HG02571 (cell line): ENCODE data around the gene GPAM.
A peak's percentile ranks its signal among the peaks of the same experiment; 100 is the strongest.
"Not testable (repeated sequence)": the region's sequence is repeated elsewhere in the genome, so short reads cannot be mapped to it uniquely, and the experiment has no call there.

Experiments
- ATAC-seq: cut with Tn5 transposase; IDR thresholded peaks from one replicate; pipeline ENCODE4 v1.9.1; 2021; ENCODE audit warnings: mild to moderate bottlenecking, moderate library complexity; ENCODE audit not compliant: unreplicated experiment

Gene GPAM

DNA sequence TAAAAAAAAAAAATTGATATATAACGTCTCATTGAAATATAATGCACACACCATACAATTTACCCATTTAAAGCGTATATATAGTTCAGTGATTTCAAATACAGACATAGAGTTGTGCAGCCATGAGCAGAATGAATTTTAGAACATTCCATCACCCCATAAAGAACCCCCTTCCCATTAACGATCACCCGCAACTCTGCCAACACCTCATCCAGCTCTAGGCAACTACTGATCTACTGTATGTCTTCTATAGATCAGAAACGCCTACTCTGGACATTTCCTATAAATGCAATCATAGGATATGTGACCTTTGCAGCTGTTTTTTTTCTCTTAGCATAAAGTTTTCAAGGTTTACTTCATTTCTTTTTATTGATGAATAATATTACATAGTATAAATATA is 33.4 kb upstream of the GPAM start:
- no peak for ATAC-seq

DNA sequence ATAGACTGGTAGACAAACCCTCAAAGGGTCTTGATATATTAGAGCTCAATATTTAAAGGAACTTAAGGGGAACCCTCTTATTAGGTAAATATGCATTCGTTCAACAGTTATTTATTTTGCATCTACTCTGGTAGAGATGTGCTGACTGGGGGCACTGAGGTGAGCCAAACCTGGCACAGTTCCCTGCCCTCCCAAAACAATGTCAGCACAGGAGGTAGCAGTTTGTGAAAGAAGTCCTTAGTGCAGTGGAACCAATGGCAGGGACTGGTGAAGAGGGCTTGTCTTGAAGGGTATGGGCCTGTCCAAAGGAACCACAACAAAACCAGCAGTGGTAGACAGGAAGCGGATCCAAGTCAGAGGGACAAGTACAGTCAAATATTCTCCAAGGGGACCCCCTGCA is 32.6 kb upstream of the GPAM start:
- ATAC-seq, result no peak

DNA sequence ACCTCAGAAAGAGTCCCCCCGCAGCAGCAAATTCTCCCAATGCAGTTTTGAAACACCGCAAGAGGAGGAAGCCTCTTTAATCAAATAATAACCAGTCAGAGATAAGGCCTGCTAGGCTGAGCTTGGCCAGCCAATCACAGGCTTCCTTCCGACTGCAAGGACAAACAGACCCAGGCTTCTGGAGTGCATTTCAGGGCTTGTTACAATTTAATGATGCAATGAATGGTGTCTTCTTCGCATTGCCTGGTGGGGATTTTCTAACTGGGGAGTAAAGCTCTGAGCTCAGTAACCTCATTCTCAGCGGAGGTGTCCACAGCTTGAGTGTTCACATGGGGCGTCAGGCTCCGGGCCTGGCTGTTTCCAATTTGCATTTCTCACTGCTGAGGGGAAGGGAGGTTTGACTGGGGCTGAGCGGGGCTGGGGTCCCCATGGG is 31.8 kb upstream of the GPAM start:
- no peak for ATAC-seq

DNA sequence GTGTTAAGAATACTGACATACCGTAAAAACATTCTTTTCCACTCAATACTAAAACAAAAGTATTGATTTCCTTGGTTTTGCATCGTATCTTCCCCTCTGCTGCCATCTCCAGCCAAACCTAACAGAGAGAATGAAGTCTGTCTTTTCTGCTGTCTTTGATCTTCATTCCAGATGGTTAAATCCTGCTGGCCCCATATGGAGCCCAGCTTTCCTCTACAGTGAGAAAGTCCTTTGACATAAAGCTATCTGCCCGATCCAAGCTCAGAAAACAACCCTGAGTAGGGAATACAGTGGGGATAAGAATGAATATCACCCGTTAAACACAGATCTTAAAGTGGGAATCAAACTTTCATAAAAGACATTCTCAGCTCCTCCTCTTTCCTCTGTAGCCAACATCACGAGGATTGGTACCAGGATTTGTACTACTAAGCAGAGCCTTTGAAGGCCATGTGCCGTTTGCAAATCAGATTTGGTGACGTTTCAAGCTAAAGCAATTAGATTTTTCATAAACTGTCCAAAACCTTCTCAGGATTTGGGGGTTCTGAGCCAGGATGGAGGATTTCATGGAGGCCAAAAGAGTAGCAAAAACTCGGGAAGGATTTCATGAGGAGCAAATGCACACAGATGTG is 30.8 kb upstream of the GPAM start:
- ATAC-seq, result no peak

DNA sequence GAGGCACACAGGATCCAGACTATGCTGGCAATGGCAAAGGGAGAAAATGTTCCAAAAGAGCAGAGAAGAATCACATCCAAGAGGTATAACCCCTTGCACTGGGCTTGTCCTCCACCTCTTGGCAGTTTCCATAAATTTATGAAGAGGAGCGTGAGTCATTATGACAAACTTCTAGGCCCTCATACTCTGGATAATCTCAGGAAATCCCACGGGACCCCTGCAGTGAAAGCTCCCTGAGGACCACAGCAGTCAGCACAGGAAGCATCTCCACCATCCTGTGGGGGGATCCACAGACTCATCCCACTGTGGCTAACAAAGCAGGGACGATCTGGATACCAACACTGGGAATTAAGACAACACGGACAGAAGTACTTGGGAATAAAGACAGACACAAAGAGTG is 30.3 kb upstream of the GPAM start:
- ATAC-seq, result no peak

DNA sequence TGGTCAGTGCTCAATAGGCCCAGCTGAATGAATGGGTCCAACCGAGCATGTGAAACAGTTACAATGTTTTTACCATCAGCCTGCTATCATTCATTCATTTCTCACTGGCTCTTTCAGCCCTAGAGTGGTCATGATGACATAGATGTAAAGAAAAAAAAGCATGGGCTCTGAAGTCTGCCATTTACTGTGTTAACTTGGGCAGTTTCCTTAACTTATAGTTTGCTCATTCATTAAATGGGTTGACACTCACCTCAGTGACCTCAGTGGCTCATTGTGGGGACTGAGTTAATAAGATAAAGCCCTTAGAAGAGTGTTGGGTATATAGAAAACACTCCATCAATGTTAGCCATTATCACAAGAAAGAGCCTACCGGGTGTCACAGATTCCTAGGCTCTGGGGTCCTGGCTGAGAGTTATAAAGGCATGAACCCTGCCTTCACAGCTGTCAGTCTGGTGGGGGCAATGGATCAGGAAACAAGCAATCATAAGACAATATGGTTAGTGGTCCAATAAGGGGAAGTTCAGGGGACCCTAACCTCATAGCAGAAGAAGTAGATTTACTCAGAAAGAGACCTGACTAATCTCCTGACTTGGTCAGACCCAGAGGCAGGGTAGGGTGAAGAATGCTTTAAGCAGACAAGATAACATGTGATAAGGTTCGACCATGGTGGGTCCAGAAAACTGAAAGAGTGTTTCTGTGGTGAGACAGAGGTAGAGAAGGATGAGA is 29.7 kb upstream of the GPAM start:
- ATAC-seq, result peak; percentile 42

DNA sequence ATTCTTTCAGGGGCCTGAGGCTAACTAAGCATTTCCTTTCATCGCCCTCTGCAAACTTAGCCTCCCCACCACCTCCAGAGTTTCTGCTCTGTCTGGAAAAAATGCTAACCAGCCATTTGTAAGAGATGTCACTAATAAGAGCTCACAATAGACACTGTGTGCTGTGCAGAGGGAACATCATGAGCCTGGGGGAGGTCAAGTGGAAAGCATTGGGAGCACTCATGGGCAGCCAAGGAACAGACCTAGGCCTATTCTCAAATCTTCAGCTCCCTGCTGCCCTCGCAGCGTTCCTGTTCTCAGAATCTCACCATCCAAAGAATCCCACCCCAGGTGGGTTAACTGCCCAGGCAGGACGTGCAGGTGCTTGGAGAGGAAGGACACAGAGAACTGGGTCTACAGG is 27.1 kb upstream of the GPAM start:
- no peak for ATAC-seq

DNA sequence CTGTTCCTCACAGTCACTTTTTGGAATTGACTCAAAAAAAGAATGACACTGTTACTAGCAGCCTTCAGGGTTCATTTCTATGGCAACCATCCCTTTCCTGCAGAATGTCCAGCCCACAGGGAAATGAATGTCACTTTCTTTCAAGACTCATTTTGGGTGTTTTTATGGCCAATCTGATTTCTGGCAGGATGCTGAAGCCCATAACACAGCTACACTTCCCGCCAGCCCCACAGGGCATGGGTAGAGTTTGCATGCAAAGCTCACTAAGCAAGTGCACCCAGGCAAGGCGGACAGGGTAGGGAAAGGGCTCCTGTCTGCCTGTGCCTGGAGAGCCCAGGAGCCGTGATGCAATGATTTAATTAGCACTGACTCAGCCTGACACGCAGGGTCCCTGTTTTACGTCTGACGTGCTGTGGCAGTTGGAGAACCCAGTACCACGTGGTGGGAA is 26.1 kb upstream of the GPAM start:
- ATAC-seq, result no peak

DNA sequence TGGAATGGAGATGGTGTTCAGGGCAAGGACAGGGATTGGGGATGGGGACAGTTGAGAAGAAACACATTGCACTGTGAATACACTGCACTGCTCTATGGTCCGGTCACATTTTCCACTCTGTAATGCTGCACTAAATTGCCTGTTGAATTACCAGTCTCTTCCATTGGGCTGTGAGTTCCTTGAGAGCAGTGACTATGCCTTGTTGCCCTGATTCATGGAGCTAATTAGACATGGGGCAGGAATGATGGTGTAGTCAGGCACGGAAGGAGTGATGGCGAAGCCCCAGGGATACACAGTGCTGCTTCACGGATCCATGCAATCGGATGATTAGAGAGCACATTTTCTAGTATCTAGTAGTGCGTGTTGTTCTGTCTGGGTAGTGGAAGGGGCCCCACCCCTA is 25.4 kb upstream of the GPAM start:
- ATAC-seq, result no peak

DNA sequence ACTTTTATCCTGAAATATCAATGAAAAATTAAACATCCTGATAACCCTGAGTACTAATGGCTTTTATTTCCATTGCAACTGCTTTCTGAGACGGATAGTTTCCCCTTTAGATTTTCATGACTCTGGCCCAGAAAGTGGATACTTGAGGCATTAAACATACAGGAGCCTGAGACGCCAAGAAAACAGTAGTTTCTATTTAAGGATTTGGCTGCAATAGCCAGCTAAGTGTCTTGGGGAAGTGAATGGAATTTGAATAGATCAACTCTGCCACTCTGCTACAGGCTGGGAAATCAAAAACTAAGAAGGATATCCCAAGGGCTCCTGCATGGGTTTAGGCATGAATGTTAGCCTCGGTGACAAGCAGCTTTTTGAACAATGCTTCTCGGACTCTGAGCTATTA is 24.7 kb upstream of the GPAM start:
- no peak for ATAC-seq

DNA sequence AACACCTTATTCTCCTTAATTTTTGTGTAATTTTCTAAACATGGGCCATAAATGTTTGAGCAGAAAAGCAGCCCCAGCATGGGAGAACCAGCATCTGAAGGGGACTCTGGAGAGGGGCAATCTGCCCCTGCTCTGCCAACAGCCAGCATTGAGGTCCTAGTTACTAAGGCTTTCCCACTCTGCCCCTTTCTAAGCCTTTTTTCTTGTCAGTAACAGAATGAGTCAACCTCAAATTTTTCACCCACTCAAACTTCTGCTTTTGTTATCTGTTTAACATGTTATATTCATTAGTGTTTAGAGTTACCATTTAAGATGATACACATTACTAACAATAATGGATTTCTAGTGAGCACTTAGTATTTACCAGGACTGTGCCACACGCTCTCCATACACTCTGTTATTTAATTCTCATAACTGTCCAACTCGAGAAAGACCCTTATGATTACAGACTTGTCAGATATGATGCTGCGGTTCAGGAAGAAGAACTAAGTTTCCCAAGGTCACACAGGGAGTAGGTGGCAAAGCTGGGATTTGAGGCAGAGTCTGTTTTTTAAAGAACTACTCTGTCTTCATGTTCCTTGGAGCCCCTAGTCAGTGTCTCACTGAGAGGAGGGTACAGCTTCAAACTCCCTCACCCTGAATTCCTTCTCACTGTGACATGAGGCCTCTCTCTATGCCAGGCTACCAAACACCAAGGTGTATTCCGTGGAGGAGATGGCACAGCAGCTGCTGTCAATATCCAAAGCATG is 19.9 kb upstream of the GPAM start:
- peak; percentile 75 for ATAC-seq

DNA sequence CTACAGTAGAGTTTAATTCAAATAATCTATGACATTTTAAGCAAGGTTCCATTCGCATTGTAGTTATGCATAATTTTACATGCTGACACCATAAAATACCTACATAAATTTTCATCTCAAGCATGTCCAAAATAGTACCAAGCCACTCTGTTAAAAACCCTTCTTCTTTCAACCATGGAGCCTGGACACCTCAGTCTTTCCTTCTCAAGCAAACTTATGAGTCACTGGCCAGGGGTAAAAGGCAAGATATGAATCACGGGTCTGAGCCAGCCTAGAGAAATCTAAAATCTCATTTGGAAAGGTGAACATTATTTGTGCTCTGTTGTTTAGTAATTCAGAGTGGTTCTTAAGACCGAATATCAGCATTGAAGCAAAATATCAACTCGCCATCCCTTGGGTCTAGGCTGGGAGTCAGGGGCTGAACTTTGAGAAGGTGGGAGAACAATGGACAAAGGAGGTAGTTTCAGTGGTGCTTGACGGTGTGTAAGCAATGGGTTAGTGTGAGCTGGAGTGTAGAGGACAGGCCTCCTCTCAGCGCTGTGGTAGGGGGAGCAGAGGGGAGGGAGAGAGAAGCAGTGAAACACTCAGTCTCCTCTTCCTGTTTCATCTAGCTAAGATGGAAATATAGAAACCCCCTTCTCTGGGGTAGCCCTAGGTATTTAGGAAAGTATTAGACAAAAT is 19.1 kb upstream of the GPAM start:
- peak; percentile 85 for ATAC-seq

DNA sequence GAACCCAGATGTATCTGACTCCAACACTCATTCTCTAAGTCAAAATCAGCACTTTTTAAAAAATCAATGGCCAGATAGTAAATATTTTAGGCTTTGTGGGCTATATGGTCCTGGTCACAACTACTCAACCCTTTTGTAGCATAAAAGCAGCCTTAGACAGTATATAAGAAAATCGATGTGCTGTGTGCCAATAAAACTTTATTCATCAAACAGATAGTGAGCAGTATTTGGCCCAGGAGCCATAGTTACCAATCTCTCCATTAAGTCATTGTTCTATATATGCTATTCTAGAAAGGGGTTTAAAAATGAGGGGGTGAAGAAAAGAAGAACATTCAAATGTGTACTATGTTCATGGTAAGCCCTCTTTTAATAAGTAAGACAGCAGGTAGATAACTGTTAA is 18.5 kb upstream of the GPAM start:
- no peak for ATAC-seq

DNA sequence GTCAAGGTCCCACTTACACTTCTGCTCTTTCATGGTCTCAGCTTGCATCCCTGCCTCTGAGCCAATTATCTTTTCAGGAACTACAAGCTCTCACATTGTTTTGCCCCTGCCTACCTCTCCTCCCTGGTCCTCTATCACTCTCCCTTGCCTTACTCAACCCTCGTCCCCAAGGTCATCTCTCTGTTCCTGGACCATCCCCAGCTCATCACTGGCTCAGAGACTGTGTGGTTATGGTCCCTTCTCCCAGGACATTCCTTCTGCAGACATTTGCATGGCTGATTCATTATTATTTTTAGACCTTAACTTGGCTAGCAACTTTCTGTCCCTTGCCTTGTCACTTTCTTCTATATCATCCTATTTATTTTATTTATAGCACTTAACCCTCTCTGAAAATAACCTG is 17.8 kb upstream of the GPAM start:
- ATAC-seq, result no peak

DNA sequence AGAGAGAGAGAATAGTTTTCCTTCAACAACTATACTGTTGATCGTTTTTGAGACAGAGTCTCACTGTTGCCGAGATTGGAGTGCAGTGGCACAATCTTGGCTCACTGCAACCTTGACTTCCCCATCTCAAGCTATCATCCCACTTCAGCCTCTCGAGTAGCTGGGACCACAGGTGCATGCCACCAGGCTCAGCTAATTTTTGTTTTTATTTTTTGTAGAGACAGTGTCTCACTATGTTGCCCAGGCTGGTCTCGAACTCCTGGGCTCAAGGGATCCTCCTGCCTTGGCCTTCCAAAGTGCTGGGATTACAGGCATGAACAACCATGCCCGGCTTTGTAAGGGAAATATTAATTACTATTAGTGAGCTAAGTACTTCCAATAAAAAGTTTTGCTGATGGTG is 16.7 kb upstream of the GPAM start:
- ATAC-seq, result not testable (repeated sequence)

DNA sequence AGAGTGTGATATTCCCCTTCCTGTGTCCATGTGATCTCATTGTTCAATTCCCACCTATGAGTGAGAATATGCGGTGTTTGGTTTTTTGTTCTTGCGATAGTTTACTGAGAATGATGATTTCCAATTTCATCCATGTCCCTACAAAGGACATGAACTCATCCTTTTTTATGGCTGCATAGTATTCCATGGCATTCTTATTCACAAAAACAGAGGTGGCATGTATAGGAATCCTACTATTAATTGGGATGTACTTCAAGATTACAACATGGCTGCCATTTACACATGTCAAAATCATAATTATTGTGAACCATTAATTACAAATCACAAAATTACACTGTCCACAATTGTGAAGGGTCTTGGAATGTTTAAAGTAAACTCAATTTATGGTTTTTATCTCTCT is 14.1 kb upstream of the GPAM start:
- ATAC-seq, result not testable (repeated sequence)

DNA sequence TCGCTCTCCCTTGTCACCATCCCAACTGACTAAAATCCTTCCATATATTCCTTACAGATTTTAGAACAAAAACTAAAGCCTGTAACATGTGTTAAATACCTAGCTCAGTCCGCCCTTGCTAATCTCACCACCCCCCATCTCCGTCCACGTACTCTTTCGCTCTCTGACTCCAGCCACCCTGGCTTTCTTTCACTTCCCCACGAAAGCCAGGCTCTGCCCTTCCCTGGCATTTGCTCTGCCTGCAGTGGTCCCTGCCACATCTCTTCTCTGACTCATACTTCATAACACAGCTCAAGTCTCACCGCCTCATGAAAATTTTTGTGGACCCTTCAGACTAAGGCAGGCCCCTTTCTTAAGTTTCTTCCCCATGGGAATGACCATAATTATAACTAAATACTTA is 11.7 kb upstream of the GPAM start:
- ATAC-seq, result no peak

DNA sequence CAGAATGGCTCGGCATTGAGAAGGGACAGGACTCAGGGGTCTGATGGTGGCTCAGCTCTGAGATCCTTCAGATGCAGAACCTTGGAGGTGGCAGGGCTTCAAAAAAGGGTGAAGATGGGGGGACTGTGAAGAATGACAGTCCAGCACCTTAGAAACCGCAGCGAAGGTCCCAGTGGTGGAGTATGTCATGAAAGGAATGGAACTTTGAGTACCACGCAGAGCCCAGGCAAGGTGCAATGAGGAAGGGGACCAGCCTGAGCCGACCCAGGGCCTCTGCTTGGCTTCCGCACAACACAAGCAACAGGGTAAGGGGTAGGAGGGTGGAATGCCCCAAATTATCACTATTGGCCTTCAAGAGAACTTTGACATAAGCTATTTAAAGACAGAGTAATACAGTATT is 8.2 kb upstream of the GPAM start:
- no peak for ATAC-seq

DNA sequence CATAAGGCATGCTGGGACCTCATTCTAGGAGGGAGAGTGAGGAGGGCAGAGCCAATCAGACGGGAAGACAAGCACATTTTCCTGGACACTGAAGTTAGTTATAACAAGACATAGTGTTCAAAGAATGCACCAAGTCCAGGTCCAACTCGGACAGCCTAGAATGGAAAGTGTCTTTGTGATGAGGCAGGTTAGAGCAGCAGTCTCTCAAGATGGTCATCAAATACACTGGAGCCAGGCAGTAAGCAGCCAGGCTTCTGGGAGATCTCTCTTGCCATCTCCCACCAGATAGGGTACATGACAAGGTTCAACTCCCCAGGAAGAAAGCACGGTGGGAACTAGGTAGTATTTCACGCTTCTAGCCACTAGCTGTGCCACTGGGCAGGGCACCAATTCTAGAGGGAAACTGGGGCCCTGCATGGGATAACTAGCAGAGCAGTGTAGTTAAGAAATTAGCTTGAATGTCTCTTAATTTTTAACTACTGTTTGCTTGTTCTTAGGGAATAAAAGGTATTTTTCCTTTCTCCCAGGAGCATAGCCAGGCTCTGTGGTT is 7.6 kb upstream of the GPAM start:
- ATAC-seq, result no peak

DNA sequence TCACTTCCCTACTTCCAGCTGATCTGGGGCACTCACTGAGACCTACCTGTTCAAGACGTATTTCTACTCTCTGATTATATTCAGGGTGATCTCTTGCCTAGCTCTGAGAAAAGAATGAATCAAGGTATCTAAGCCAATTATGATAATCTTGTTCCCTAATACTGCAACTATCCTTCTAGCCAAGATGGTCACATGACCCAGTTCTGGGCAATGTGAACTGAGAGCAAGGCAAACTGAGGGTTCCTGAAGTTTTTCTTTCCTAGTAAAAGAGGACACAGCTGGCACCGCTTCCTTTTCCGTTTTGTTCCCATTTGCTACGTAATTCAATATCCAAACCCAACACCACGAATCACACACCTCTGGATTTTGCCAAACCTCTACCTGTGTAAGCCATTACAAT is 5.9 kb upstream of the GPAM start:
- no peak for ATAC-seq

DNA sequence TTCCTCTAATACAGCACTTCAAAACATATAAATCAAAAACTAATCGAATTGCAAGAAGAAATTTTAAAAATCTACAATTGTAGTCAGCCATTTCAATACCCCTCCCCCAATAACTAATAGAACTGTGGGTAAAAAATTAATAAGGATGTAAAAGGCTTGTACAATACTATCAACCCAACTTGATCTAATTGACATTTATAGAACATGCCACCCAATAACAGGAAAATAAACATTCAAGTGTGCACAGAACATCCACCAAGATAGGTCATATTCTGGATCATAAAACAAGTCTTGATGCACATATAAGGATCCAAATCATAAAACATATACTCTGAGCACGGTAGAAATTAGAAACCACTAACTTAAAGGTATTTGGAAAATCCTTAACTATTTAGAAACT is 4.0 kb upstream of the GPAM start:
- ATAC-seq, result no peak
